GM23248 (cell line): Measurements from ENCODE around the gene DOK6.

Source experiments
- EZH2 ChIP-seq: fragments of 200-600 bp; sonication (generic); IDR thresholded peaks from 2 replicates; pipeline ENCODE4 v1.6.1; 2018; ENCODE audit warnings: antibody characterized with exemption, mild to moderate bottlenecking; ENCODE audit not compliant: insufficient read depth, poor library complexity, severe bottlenecking
- EZH2phosphoT487 ChIP-seq: fragments of 200-600 bp; sonication (generic); IDR thresholded peaks from 2 replicates; pipeline ENCODE4 v1.6.1; 2018; ENCODE audit warnings: antibody characterized with exemption, moderate library complexity, mild to moderate bottlenecking, low read depth; ENCODE audit not compliant: insufficient read depth

- no peak for TF ChIP-seq EZH2
- no peak for TF ChIP-seq EZH2phosphoT487
These were observed 288.6 kb downstream of the DOK6 start for GRCh38 chr18:69689121-69689759.
